CD4-positive, alpha-beta memory T cell (primary cell): ENCODE results near the gene MBNL1. TPM values are rescaled to one million over a fixed set of nuclear protein-coding genes. Genes with fewer than 3 reads are reported as not detected.

Source experiments
- CTCF ChIA-PET: fragments of 350-600 bp; sonication (Branson Sonifier 250); formaldehyde crosslinking; loops from one replicate; lab custom pipeline; 2021; ENCODE audit warnings: inconsistent platforms; ENCODE audit not compliant: partially characterized antibody; lab: Charles Lee
- POLR2A ChIA-PET: fragments of 350-600 bp; sonication (Branson Sonifier 250); formaldehyde crosslinking; loops from one replicate; lab custom pipeline; 2021; ENCODE audit not compliant: partially characterized antibody; lab: Charles Lee
- DNase-seq, 5 donors: peaks; one replicate each; pipeline versions ENCODE4 v3.0.0 to v3.0.0-alpha.2; 2020 to 2022; ENCODE audit warnings: mixed read lengths in 1 of 5
- H3K27ac ChIP-seq: one replicate; pipeline ENCODE4 v1.7.0; 2013; ENCODE audit warnings: low read depth, low read length
- H3K27me3 ChIP-seq: 2 replicates; pipeline ENCODE4 v1.7.0; 2013; ENCODE audit warnings: mild to moderate bottlenecking, low read length, moderate library complexity; ENCODE audit not compliant: insufficient read depth
- H3K36me3 ChIP-seq: 2 replicates; pipeline ENCODE4 v1.7.0; 2013; ENCODE audit warnings: mild to moderate bottlenecking, low read length, moderate library complexity; ENCODE audit not compliant: insufficient read depth
- H3K4me1 ChIP-seq: 2 replicates; pipeline ENCODE4 v1.7.0; 2013; ENCODE audit warnings: mild to moderate bottlenecking, low read length, moderate library complexity; ENCODE audit not compliant: insufficient read depth
- H3K4me3 ChIP-seq, 2 donors: one replicate each; pipeline ENCODE4 v1.7.0; 2013; ENCODE audit warnings: low read length in 2 of 2, mild to moderate bottlenecking in 1 of 2
- H3K9me3 ChIP-seq, 2 donors: one replicate each; pipeline ENCODE4 v1.7.0; 2013; ENCODE audit warnings: low read length in 2 of 2, control low read depth in 1 of 2; ENCODE audit not compliant: control insufficient read depth in 1 of 2
- H3K27ac Mint-ChIP-seq, 7 donors: one replicate each; pipeline ENCODE4 v1.8.0; 2020 to 2021; ENCODE audit warnings: mixed read lengths in 7 of 7, mild to moderate bottlenecking in 6 of 7, inconsistent platforms in 3 of 7, moderate library complexity in 3 of 7
- H3K27me3 Mint-ChIP-seq, 2 donors: one replicate each; pipeline ENCODE4 v1.8.0; 2020 to 2021; ENCODE audit warnings: mixed read lengths in 2 of 2
- H3K36me3 Mint-ChIP-seq, 2 donors: one replicate each; pipeline ENCODE4 v1.8.0; 2020 to 2021; ENCODE audit warnings: mixed read lengths in 2 of 2, inconsistent platforms in 1 of 2, mild to moderate bottlenecking in 1 of 2
- H3K4me1 Mint-ChIP-seq, 4 donors: one replicate each; pipeline ENCODE4 v1.8.0; 2020 to 2021; ENCODE audit warnings: mixed read lengths in 4 of 4, mild to moderate bottlenecking in 1 of 4
- H3K4me3 Mint-ChIP-seq, 8 donors: one replicate each; pipeline ENCODE4 v1.8.0; 2020 to 2021; ENCODE audit warnings: mixed read lengths in 8 of 8, mild to moderate bottlenecking in 7 of 8, moderate library complexity in 6 of 8, inconsistent platforms in 3 of 8
- H3K9me3 Mint-ChIP-seq, 8 donors: one replicate each; pipeline ENCODE4 v1.8.0; 2020 to 2021; ENCODE audit warnings: mixed read lengths in 8 of 8, mild to moderate bottlenecking in 5 of 8, inconsistent platforms in 3 of 8, moderate library complexity in 1 of 8
- intact Hi-C: fragments of 100-400 bp; cut with micrococcal nuclease; formaldehyde crosslinking; loops from one replicate; pipeline ENCODE4 v1.15.1; 2023
- polyA plus RNA-seq, 2 donors: library from polyadenylated mRNA; unstranded; fragments of 300-500 nt; fragmentation: Illumina TruSeq; gene quantifications; one replicate each; pipeline ENCODE4 v1.2.3, GENCODE V29; 2021
- total RNA-seq, 2 experiments: library from RNA; stranded (reverse); gene quantifications; one replicate each; pipeline ENCODE4 v1.2.3, GENCODE V29; 2021

MBNL1 gene
- total and polyA plus RNA-seq, 4 experiments from 2014 or later = 289 to 430 (median 361) TPM

DNA sequence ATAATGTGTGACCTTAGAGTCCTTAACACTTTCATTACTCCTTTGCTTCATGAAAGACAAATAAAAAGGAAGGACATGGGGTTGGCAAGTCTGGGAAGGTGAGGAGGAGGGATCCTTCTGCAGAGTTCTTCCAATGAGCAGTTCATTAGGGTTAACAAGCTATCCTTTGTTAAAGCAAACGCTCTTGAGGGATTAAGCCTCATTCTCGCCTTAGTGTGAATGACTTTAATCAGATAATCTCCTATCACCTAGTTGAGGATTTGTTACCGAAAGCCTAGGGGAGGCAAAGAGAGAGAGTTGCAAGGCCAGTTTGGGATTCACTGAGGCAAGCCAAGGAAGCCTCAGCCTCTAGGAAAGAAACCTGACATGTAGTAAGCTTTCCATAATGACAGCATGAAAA, 7.4 kb upstream of the MBNL1 start:
- H3K27me3 Mint-ChIP-seq = no peaks in the 10 kb centered on the region
- H3K27ac Mint-ChIP-seq = peak overlapping the region in 5 of 7 donors; percentile 25 to 95 (median 54)
- H3K36me3 Mint-ChIP-seq = peaks cover 25 to 33% of the 10 kb centered on the region in 2 donors
- H3K4me1 Mint-ChIP-seq = peaks cover 71 to 91% (median 81%) of the 10 kb centered on the region in 4 donors
- no peaks in the 10 kb centered on the region for H3K36me3 ChIP-seq
- H3K9me3 Mint-ChIP-seq = no peaks in the 10 kb centered on the region
- H3K27ac ChIP-seq = no peak overlapping the region
- peak overlapping the region in 2 of 8 donors; percentile 32 to 36 for H3K4me3 Mint-ChIP-seq
- intact Hi-C loops = no loop called here
- POLR2A ChIA-PET = interaction anchor here (0.6 to 11.0 kb wide), 6 partner anchors 5 to 68 kb away, joined by 3 to 306 read pairs (median 96); partner anchors contain the start of gene MBNL1
- CTCF ChIA-PET = interaction anchor here (1.0 to 1.2 kb wide), 2 partner anchors 62 to 69 kb away, joined by 3 to 4 read pairs; no protein-coding TSS in a partner anchor
- H3K9me3 ChIP-seq = no peaks in the 10 kb centered on the region
- H3K4me1 ChIP-seq = peaks cover 95% of the 10 kb centered on the region
- no peaks in the 10 kb centered on the region for H3K27me3 ChIP-seq
- H3K4me3 ChIP-seq = no peak overlapping the region
- no peak for DNase-seq

DNA sequence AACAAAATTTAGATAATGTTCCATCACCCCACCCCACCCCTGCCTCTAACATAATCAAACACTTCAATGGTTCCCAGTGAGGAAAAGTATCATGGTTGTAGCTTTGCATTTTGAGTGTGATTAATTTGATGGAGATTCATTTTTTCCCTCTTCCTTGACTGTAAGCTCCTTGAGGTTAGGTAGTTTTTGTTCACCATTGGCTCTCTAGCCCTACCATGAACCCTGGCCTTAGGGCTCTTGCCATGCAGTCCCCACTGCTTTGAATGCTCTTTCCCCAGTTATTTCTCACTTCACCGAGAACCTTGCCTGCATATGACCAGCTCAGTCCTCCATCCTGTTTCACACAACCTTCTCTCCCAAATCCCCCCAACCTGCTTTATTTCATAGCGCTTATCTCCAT, 5.0 kb upstream of the MBNL1 start:
- H3K4me1 ChIP-seq = peaks cover 90% of the 10 kb centered on the region
- no peak overlapping the region for H3K27ac ChIP-seq

DNA sequence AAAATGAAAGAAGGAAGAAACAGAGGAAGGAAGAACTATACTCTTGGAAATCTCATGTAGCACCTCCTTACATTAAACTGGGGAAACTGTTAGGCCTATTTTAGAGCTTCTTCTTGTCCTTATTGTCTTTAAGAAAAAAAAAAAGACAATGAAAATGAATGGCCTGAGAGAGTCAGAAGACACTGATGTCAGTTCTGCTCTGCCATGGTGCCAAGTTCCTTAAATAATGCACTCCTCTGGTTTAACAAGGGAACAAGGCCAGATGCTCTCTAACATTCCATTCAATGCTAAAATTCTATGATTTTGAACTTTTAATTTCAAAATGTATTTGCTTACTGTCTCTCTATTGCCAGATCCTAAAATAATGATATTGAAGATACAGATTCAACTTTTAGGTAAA, 4.4 kb upstream of the MBNL1 start:
- H3K27ac ChIP-seq = no peak overlapping the region
- no peak for DNase-seq
- H3K4me1 ChIP-seq = peaks cover 84% of the 10 kb centered on the region
- Mint-ChIP-seq H3K27me3 (no peaks in the 10 kb centered on the region), H3K4me3 (peak overlapping the region in 4 of 8 donors; percentile 19 to 64 (median 46)), H3K36me3 (peaks cover 32 to 33% of the 10 kb centered on the region in 2 donors), H3K9me3 (no peaks in the 10 kb centered on the region), H3K4me1 (peaks cover 62 to 84% (median 71%) of the 10 kb centered on the region in 4 donors), H3K27ac (peak overlapping the region in 6 of 7 donors; percentile 58 to 88 (median 82))
- no peak overlapping the region for H3K4me3 ChIP-seq
- intact Hi-C loops = no loop called here
- ChIA-PET POLR2A (interaction anchor here (1.0 to 15.9 kb wide), 3 partner anchors 8 to 60 kb away, joined by 3 to 414 read pairs (median 306); no protein-coding TSS in a partner anchor), CTCF (no interaction called here)
- H3K27me3 ChIP-seq = no peaks in the 10 kb centered on the region
- H3K36me3 ChIP-seq = no peaks in the 10 kb centered on the region
- H3K9me3 ChIP-seq = no peaks in the 10 kb centered on the region

More for the DNA sequence above, 5.0 kb upstream of the MBNL1 start:
- CTCF ChIA-PET = no interaction called here
- Mint-ChIP-seq H3K4me3 (peak overlapping the region in 5 of 8 donors; percentile 11 to 64 (median 36)), H3K36me3 (peaks cover 30 to 33% of the 10 kb centered on the region in 2 donors), H3K27ac (peak overlapping the region; percentile 25 to 88 (median 76)), H3K9me3 (no peaks in the 10 kb centered on the region), H3K4me1 (peaks cover 67 to 90% (median 77%) of the 10 kb centered on the region in 4 donors), H3K27me3 (no peaks in the 10 kb centered on the region)
- no peaks in the 10 kb centered on the region for H3K9me3 ChIP-seq
- H3K27me3 ChIP-seq = no peaks in the 10 kb centered on the region
- intact Hi-C loops = no loop called here
- H3K4me3 ChIP-seq = no peak overlapping the region
- H3K36me3 ChIP-seq = no peaks in the 10 kb centered on the region
- DNase-seq = no peak
- POLR2A ChIA-PET = interaction anchor here (0.6 to 15.9 kb wide), 4 partner anchors 7 to 65 kb away, joined by 3 to 414 read pairs (median 154); no protein-coding TSS in a partner anchor

DNA sequence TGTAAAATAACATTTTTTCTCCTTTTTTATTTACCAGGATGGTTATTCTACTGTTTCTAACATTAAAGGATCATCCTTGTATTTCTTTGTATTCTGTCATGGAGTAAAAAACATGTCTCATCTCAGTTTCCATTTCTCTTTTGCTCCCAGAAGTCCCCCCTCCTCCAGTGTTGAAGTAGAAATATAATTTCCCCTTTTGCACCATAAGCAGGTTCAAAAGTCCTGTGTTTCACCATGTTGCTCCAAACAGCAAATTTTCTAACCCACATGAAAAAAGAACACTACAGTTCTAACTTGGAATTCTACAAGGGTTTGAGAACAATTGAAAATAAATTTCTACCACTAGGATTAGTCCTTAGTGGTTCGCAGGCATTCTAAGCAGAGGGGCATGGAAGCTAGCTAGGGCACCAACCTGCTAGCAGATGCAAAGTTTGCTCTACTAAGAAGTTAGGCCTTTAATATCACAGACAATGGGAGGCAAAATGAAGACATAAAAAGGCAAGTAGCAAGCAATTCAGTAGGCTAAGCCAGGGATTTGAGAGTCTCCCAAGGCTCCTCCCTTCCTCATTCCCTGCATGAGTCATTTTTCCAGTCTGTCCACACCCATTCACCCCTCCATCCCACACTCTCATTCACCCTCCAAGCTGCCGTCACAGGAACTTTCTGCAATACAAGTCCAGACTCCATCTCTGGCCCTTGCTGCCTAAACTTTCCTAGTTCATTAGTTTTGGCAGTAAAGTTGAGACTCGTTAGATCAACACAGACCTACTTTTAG, 2.3 kb upstream of the MBNL1 start:
- H3K4me3 Mint-ChIP-seq = peak overlapping the region; percentile 90 to 100 (median 97)
- Histone ChIP-seq H3K9me3 (no peaks in the 10 kb centered on the region), H3K27me3 (no peaks in the 10 kb centered on the region), H3K27ac (peak overlapping the region; percentile 91), H3K4me1 (peaks cover 64% of the 10 kb centered on the region), H3K36me3 (no peaks in the 10 kb centered on the region), H3K4me3 (no peak overlapping the region)
- POLR2A ChIA-PET = interaction anchor here (4.6 to 15.9 kb wide), 5 partner anchors 10 to 73 kb away, joined by 65 to 414 read pairs (median 267); no protein-coding TSS in a partner anchor
- DNase-seq = peak in 1 of 5 donors; percentile 19
- intact Hi-C loops = loop anchor here (5.0 kb wide), 1 partner anchor 34 kb away; no protein-coding TSS in a partner anchor
- peaks cover 0 to 2% (median 0%) of the 10 kb centered on the region in 8 donors for H3K9me3 Mint-ChIP-seq
- H3K4me1 Mint-ChIP-seq = peaks cover 47 to 76% (median 57%) of the 10 kb centered on the region in 4 donors
- H3K27ac Mint-ChIP-seq = peak overlapping the region; percentile 80 to 100 (median 96)
- no peaks in the 10 kb centered on the region for H3K27me3 Mint-ChIP-seq
- H3K36me3 Mint-ChIP-seq = peaks cover 26 to 47% of the 10 kb centered on the region in 2 donors
- CTCF ChIA-PET = interaction anchor here (4.3 kb wide), 1 partner anchor 22 kb away, joined by 46 read pairs; no protein-coding TSS in a partner anchor

DNA sequence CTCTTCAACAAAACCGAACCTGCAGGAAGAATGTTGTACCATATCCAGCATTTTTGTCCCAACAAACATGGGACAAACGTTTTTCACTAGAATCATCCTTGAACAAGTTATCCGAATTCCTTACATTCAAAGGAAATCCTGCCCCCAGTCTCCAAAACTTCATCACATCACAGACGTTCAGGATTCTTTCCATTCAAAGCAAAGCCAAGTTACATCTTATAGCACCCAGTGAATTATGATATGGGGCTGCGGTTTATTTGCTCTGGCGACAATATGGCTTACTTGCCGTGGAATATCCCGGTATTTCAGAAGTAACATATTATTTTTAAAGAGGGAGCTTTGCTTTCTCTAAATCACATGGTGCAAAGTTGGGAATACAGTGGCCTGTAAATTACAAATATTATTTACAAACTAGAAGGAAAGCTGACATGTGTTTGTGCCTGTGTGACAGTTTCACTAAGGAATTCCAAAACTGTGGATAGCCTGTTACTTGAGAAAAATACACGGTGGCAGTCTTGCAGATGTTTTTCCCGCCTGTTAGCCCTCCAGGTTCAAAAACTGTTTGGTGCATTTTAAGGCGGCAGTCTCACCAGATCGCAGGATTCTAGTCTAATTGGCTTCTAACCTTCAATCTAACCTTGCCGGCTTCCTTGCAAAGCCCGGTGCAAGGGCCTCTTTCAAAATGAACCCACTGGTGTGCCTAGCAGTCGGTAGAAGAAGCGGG, 736 bp upstream of the MBNL1 start:
- H3K4me3 ChIP-seq = peak overlapping the region; percentile 76 to 87
- Mint-ChIP-seq H3K9me3 (peaks cover 0 to 2% (median 0%) of the 10 kb centered on the region in 8 donors), H3K27me3 (no peaks in the 10 kb centered on the region), H3K4me3 (peak overlapping the region; percentile 90 to 100 (median 97)), H3K36me3 (peaks cover 20 to 54% of the 10 kb centered on the region in 2 donors), H3K4me1 (peaks cover 46 to 80% (median 59%) of the 10 kb centered on the region in 4 donors), H3K27ac (peak overlapping the region; percentile 80 to 100 (median 96))
- intact Hi-C loops = loop anchor here (1.0 to 5.0 kb wide), 6 partner anchors 9 to 175 kb away; no protein-coding TSS in a partner anchor
- DNase-seq = peak in 1 of 5 donors; percentile 42
- peak overlapping the region; percentile 91 for H3K27ac ChIP-seq
- H3K9me3 ChIP-seq = no peaks in the 10 kb centered on the region
- ChIA-PET CTCF (interaction anchor here (0.6 to 4.3 kb wide), 8 partner anchors 10 to 84 kb away, joined by 3 to 46 read pairs (median 6); no protein-coding TSS in a partner anchor), POLR2A (interaction anchor here (1.1 to 15.9 kb wide), 34 partner anchors 9 to 1722 kb away, joined by 3 to 414 read pairs (median 12); partner anchors contain the start of genes EIF2A and SERP1)
- H3K36me3 ChIP-seq = no peaks in the 10 kb centered on the region
- no peaks in the 10 kb centered on the region for H3K27me3 ChIP-seq
- H3K4me1 ChIP-seq = peaks cover 61% of the 10 kb centered on the region

DNA sequence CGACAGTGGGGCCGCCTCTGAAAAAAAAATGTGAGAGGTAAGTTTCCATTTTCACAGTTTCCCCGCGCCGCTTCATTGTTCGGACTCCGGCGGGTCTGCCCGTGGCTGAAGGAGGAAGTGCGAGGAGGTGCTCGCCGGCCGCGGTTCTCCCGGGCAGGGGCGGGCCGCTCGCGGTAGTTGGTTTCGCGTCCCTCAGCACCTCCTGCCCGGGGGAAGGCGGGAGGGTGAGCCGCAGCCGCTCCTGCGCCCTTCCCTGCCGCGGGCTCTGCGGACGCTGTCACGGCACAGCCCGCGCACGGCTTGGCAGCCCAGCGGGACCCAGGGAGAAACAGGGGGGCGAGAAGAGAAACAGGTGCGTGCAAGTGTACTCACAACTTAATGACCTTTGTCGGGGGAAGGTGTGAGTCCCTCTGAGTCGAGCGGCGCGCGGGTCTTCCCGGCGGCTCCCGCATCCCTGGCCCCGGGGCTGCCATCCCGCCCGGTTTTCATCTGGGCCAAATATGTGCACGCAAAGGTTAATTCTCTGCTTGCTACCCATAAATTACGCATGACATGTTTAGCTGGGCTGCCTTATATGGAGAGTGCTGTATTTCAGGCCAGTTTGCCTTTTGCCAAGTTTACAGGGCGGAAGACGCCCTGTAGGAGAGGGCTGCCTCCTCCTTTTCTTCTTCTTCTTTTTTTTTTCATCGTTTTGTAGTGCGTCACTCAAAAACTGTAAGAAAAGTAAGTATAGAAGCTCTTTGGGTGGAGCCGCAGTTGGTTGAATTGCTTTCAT, 514 bp downstream of the MBNL1 start:
- peak overlapping the region; percentile 90 to 100 (median 97) for H3K4me3 Mint-ChIP-seq
- H3K4me3 ChIP-seq = peak overlapping the region; percentile 87 to 90
- no peaks in the 10 kb centered on the region for H3K27me3 Mint-ChIP-seq
- peaks cover 43 to 80% (median 56%) of the 10 kb centered on the region in 4 donors for H3K4me1 Mint-ChIP-seq
- peak; percentile 82 to 88 (median 84) for DNase-seq
- no peaks in the 10 kb centered on the region for H3K9me3 ChIP-seq
- H3K27ac Mint-ChIP-seq = peak overlapping the region; percentile 80 to 100 (median 97)
- intact Hi-C loops = loop anchor here (1.0 to 5.0 kb wide), 4 partner anchors 14 to 174 kb away; no protein-coding TSS in a partner anchor
- CTCF ChIA-PET = interaction anchor here (0.7 to 4.3 kb wide), 17 partner anchors 11 to 174 kb away, joined by 3 to 46 read pairs (median 4); no protein-coding TSS in a partner anchor
- H3K27ac ChIP-seq = peak overlapping the region; percentile 91
- H3K4me1 ChIP-seq = peaks cover 61% of the 10 kb centered on the region
- H3K36me3 Mint-ChIP-seq = peaks cover 10 to 44% of the 10 kb centered on the region in 2 donors
- peaks cover 0 to 2% (median 0%) of the 10 kb centered on the region in 8 donors for H3K9me3 Mint-ChIP-seq
- POLR2A ChIA-PET = interaction anchor here (0.7 to 15.9 kb wide), 46 partner anchors 8 to 1723 kb away, joined by 3 to 414 read pairs (median 8); partner anchors contain the start of genes EIF2A and SERP1
- no peaks in the 10 kb centered on the region for H3K27me3 ChIP-seq
- no peaks in the 10 kb centered on the region for H3K36me3 ChIP-seq
